Lower leg skin (tissue), 3 donors: Measurements from ENCODE around the gene IL10.

Source experiments
- CTCF ChIP-seq, 3 donors: fragments of 450-650 bp; IDR thresholded peaks; one replicate each; pipeline ENCODE4 v1.5.1; 2016; ENCODE audit warnings: antibody characterized with exemption in 3 of 3, mild to moderate bottlenecking in 3 of 3, moderate library complexity in 2 of 3
- POLR2A ChIP-seq, 2 donors: fragments of 450-650 bp; IDR thresholded peaks; one replicate each; pipeline ENCODE4 v1.6.1; 2016 to 2017; ENCODE audit warnings: antibody characterized with exemption in 2 of 2, mild to moderate bottlenecking in 1 of 2, moderate library complexity in 1 of 2

- TF ChIP-seq CTCF (IDR thresholded peaks at IDR 0.05) (no peak), POLR2A (IDR thresholded peaks at IDR 0.05) (no peak)
Measured at GRCh38 chr1:206802401-206802800, 30.1 kb upstream of the IL10 start.
